Neural progenitor cell (in vitro differentiated cells): ENCODE measurements around the gene SV2B.

Source experiments
- EZH2 ChIP-seq: fragments of 200-600 bp; sonication (generic); IDR thresholded peaks from 2 replicates; pipeline ENCODE4 v1.6.1; 2017; ENCODE audit warnings: antibody characterized with exemption, mild to moderate bottlenecking, moderate library complexity
- EZH2phosphoT487 ChIP-seq: fragments of 200-600 bp; sonication (generic); IDR thresholded peaks from 2 replicates; pipeline ENCODE4 v1.6.1; 2017; ENCODE audit warnings: antibody characterized with exemption
- TF ChIP-seq, protein P1 (sequence below): fragments of 200-600 bp; sonication (generic); IDR thresholded peaks from 2 replicates; pipeline ENCODE4 v1.5.1; 2017; ENCODE audit warnings: antibody characterized with exemption, mild to moderate bottlenecking

DNA sequence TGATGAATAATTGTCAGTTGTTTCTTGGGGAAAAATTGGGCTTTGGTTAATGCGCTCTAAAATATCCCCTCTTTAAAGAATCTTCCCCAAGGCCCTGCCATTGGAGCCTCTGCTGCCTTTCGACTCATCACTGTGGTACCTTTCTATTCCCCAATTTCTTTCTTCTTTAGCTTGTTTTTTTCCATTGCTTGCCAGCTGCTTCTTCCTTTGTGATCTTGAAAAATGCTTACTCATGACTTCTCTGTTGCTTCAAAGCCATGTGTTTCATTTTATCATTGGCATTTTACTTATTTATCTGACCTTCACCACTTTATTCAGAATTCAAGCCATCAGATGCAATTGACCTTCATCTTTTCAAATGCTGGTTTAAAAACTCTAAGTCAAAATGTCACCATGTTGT, 84.4 kb downstream of the SV2B start:
- TF ChIP-seq, protein P1, sequence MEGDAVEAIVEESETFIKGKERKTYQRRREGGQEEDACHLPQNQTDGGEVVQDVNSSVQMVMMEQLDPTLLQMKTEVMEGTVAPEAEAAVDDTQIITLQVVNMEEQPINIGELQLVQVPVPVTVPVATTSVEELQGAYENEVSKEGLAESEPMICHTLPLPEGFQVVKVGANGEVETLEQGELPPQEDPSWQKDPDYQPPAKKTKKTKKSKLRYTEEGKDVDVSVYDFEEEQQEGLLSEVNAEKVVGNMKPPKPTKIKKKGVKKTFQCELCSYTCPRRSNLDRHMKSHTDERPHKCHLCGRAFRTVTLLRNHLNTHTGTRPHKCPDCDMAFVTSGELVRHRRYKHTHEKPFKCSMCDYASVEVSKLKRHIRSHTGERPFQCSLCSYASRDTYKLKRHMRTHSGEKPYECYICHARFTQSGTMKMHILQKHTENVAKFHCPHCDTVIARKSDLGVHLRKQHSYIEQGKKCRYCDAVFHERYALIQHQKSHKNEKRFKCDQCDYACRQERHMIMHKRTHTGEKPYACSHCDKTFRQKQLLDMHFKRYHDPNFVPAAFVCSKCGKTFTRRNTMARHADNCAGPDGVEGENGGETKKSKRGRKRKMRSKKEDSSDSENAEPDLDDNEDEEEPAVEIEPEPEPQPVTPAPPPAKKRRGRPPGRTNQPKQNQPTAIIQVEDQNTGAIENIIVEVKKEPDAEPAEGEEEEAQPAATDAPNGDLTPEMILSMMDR = no peak
- TF ChIP-seq EZH2 = no peak
- TF ChIP-seq EZH2phosphoT487 = no peak
